Esophagus mucosa (tissue), 1 donor: ENCODE data around the gene TMEM74B. TPM values are rescaled to one million over a fixed set of nuclear protein-coding genes. Genes with fewer than 3 reads are reported as not detected.

Experiments
- ATAC-seq: fragments of 200-7000 bp; cut with Tn5 transposase; one replicate; pipeline ENCODE4 v1.9.1; 2020
- total RNA-seq: library from RNA; stranded (reverse); gene quantifications from one replicate; pipeline ENCODE4 v1.2.4, GENCODE V29; 2023
- donor health status: DM: yes; HTN: yes; CAD: no.

Gene TMEM74B
- total RNA-seq, 1 donor from 2014 or later = 1.4 TPM

DNA sequence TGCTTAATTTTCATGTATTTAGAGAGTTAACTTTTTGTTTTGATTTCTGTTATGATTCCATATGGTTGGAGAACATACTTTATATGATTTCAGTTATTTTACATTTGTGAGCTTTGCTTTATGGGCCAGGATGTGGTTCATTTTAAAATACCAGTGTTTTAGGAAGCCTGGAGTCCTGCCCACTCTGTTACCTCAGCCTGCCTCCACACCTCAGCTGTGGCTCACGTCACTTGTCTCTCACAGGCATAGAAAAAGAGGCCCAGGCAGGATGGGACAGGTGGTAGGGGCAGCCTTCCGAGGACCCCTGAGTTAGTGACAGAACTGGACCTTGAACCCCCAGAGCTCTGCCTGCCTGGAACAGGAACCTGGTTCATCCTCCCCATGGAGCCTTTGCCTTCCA, 50.4 kb downstream of the TMEM74B start:
- ATAC-seq = no peak

DNA sequence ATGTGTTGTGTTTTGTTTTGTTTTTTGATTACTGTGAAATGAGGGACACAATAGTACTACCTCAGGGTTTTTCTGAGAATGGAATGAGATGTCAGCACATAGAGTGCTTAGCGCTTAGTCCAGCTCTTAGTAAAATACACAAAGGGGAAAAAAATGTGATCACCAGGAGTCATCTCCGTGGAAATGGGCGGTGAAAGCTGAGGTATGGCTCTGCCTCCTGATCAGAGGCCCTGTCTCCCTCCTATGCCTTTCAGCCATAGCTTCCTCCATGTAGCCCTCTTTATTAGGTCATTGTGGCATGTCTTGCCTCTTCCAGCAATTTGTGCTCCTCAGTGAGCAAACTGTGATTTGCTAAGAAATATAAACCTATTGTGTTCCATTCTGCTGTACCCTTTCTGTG, 53.4 kb downstream of the TMEM74B start:
- no peak for ATAC-seq

DNA sequence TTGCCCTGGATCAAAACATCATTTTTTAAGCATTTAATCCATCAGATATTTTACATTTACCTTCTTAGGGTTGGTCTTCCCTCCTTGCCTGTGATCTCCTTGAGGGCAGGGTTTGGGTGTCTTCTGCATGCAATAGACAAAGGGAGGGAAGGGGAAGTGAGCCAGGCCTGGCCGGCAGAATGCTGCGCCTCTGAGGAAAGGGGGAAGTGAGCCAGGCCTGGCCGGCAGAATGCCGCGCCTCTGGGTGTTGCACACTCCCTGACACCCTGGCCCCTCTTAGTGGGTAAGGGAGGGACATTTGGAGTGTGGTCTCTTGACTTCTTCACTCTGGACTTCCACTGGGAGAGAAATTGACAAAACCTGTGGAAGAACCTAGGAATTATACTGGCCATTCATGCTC, 53.9 kb downstream of the TMEM74B start:
- ATAC-seq = no peak

Other genes with a start within 250 kb of the TMEM74B start
- gene RSPO4, start 182.7 kb downstream of the TMEM74B start, total RNA-seq = not detected
- 98.5 TPM for gene PSMF1, start 66.4 kb downstream of the TMEM74B start, total RNA-seq
- 0.24 TPM for gene C20orf202, start 18.5 kb upstream of the TMEM74B start, total RNA-seq
- not detected for gene RAD21L1, start 41.1 kb upstream of the TMEM74B start, total RNA-seq
- 0.64 TPM for gene SNPH, start 81.3 kb upstream of the TMEM74B start, total RNA-seq
- 107 TPM for gene SDCBP2, start 144.2 kb upstream of the TMEM74B start, total RNA-seq
- 164 TPM for gene FKBP1A, start 208.1 kb upstream of the TMEM74B start, total RNA-seq